Caco-2 (cell line): Measurements from ENCODE around the gene CMSS1. TPM values are rescaled to one million over a fixed set of nuclear protein-coding genes. Genes with fewer than 3 reads are reported as not detected.

Experiments
- BruUV-seq: library from RNA; stranded (reverse); fragments of 400-500 nt; replicated peaks from 2 replicates; lab custom pipeline; 2021; lab: Mats Ljungman, UMichigan
- CTCF ChIA-PET: fragments of 300-600 bp; sonication (Branson Sonifier 250); formaldehyde crosslinking; loops from one replicate; lab custom pipeline; 2022; ENCODE audit warnings: antibody characterized with exemption; lab: Charles Lee
- POLR2A ChIA-PET: fragments of 300-600 bp; sonication (Branson Sonifier 250); formaldehyde crosslinking; loops from one replicate; lab custom pipeline; 2022; ENCODE audit warnings: antibody characterized with exemption; lab: Charles Lee
- DNase-seq, 2 experiments: peaks; one replicate each; pipeline versions ENCODE4 v3.0.0 to v3.0.0-alpha.2; 2020 to 2022
- H3K27me3 ChIP-seq: replicated peaks from 2 replicates; pipeline ENCODE4 v1.6.0; 2011; ENCODE audit warnings: low read length; ENCODE audit not compliant: control insufficient read depth, insufficient read depth
- H3K36me3 ChIP-seq: 2 replicates; pipeline ENCODE4 v1.5.1; 2011; ENCODE audit warnings: low read length; ENCODE audit not compliant: control insufficient read depth, insufficient read depth
- H3K4me1 ChIP-seq: fragments of 250-450 bp; sonication (Bioruptor Pico); 2 replicates; pipeline ENCODE4 v1.5.1; 2020; ENCODE audit warnings: mild to moderate bottlenecking
- H3K4me3 ChIP-seq: 2 replicates; pipeline ENCODE4 v1.5.1; 2011; ENCODE audit warnings: low read depth, mild to moderate bottlenecking, control low read depth, low read length
- H3K9me3 ChIP-seq: fragments of 250-450 bp; sonication (Bioruptor Pico); 2 replicates; pipeline ENCODE4 v1.5.1; 2020; ENCODE audit warnings: mild to moderate bottlenecking, moderate library complexity
- H3K27ac Mint-ChIP-seq: one replicate; pipeline ENCODE4 v1.8.0; 2022; ENCODE audit warnings: mixed read lengths; ENCODE audit not compliant: unreplicated experiment
- H3K27me3 Mint-ChIP-seq: one replicate; pipeline ENCODE4 v1.8.0; 2022; ENCODE audit warnings: mixed read lengths; ENCODE audit not compliant: insufficient read depth, unreplicated experiment
- H3K36me3 Mint-ChIP-seq: one replicate; pipeline ENCODE4 v1.8.0; 2022; ENCODE audit warnings: mild to moderate bottlenecking, mixed read lengths; ENCODE audit not compliant: insufficient read depth, unreplicated experiment
- H3K4me1 Mint-ChIP-seq: one replicate; pipeline ENCODE4 v1.8.0; 2022; ENCODE audit warnings: low read depth, mixed read lengths; ENCODE audit not compliant: unreplicated experiment
- H3K4me3 Mint-ChIP-seq: one replicate; pipeline ENCODE4 v1.8.0; 2022; ENCODE audit warnings: mild to moderate bottlenecking, moderate library complexity, mixed read lengths; ENCODE audit not compliant: unreplicated experiment
- H3K9me3 Mint-ChIP-seq: one replicate; pipeline ENCODE4 v1.8.0; 2022; ENCODE audit warnings: mixed read lengths; ENCODE audit not compliant: unreplicated experiment
- CTCF ChIP-seq, 2 experiments: fragments of 200-600 bp in 1 of 2; IDR thresholded peaks; 1 replicate in 1 of 2; 2 replicates in 1 of 2; pipeline versions ENCODE4 v1.5.1 to v1.8.0; 2011 to 2022; ENCODE audit warnings: antibody characterized with exemption in 1 of 2, control low read depth in 1 of 2, inconsistent platforms in 1 of 2, low read depth in 1 of 2, low read length in 1 of 2, mild to moderate bottlenecking in 1 of 2, moderate library complexity in 1 of 2; ENCODE audit not compliant: insufficient read depth in 1 of 2, severe bottlenecking in 1 of 2, unreplicated experiment in 1 of 2
- intact Hi-C: fragments of 100-400 bp; cut with micrococcal nuclease; formaldehyde crosslinking; loops from one replicate; pipeline ENCODE4 v1.10.0; 2022; ENCODE audit not compliant: unreplicated experiment
- total RNA-seq: library from RNA; stranded (reverse); gene quantifications from 2 replicates; pipeline ENCODE4 v1.2.3, GENCODE V29; 2022

CMSS1 gene
- total RNA-seq, 1 experiment from 2014 or later, result 54.4 TPM

- no peaks in the 10 kb centered on the region for H3K27me3 Mint-ChIP-seq
- H3K4me3 Mint-ChIP-seq, result no peak overlapping the region
- H3K36me3 Mint-ChIP-seq, result peaks cover 74% of the 10 kb centered on the region
- no TSS peak for BruUV-seq
- intact Hi-C loops, result no loop called here
- POLR2A ChIA-PET, result no interaction called here
- Histone ChIP-seq H3K4me1 (peaks cover 8% of the 10 kb centered on the region), H3K27me3 (no peaks in the 10 kb centered on the region), H3K9me3 (no peaks in the 10 kb centered on the region), H3K36me3 (peaks cover 3% of the 10 kb centered on the region), H3K4me3 (no peak overlapping the region)
- no peak for DNase-seq
- no peak for TF ChIP-seq CTCF (IDR thresholded peaks at IDR 0.05; ENCODE audit: insufficient read depth in 1 of 2, low read depth in 1 of 2, low read length in 1 of 2, severe bottlenecking in 1 of 2, unreplicated experiment in 1 of 2)
- H3K4me1 Mint-ChIP-seq, result peaks cover 15% of the 10 kb centered on the region
- peaks cover 9% of the 10 kb centered on the region for H3K9me3 Mint-ChIP-seq
- H3K27ac Mint-ChIP-seq, result no peak overlapping the region
- CTCF ChIA-PET, result no interaction called here
Observed at GRCh38 chr3:99866261-99866761, 48.6 kb downstream of the CMSS1 start.

- no peak for DNase-seq
- peaks cover 22% of the 10 kb centered on the region for H3K4me1 Mint-ChIP-seq
- no peak for TF ChIP-seq CTCF (IDR thresholded peaks at IDR 0.05; ENCODE audit: insufficient read depth in 1 of 2, low read depth in 1 of 2, low read length in 1 of 2, severe bottlenecking in 1 of 2, unreplicated experiment in 1 of 2)
- no peak overlapping the region for H3K27ac Mint-ChIP-seq
- H3K36me3 Mint-ChIP-seq, result peaks cover 75% of the 10 kb centered on the region
- Histone ChIP-seq H3K4me3 (no peak overlapping the region), H3K9me3 (no peaks in the 10 kb centered on the region), H3K4me1 (peaks cover 22% of the 10 kb centered on the region), H3K27me3 (no peaks in the 10 kb centered on the region), H3K36me3 (peaks cover 1% of the 10 kb centered on the region)
- no TSS peak for BruUV-seq
- CTCF ChIA-PET, result no interaction called here
- H3K4me3 Mint-ChIP-seq, result no peak overlapping the region
- no peaks in the 10 kb centered on the region for H3K27me3 Mint-ChIP-seq
- POLR2A ChIA-PET, result no interaction called here
- H3K9me3 Mint-ChIP-seq, result peaks cover 9% of the 10 kb centered on the region
- intact Hi-C loops, result no loop called here
Observed at GRCh38 chr3:99867594-99868310, 50.1 kb downstream of the CMSS1 start.

- Mint-ChIP-seq H3K4me1 (peaks cover 22% of the 10 kb centered on the region), H3K27me3 (no peaks in the 10 kb centered on the region), H3K4me3 (no peak overlapping the region), H3K9me3 (peaks cover 8% of the 10 kb centered on the region), H3K36me3 (peaks cover 73% of the 10 kb centered on the region), H3K27ac (no peak overlapping the region)
- no peak for DNase-seq
- Histone ChIP-seq H3K4me3 (no peak overlapping the region), H3K27me3 (no peaks in the 10 kb centered on the region), H3K9me3 (no peaks in the 10 kb centered on the region), H3K4me1 (peaks cover 27% of the 10 kb centered on the region), H3K36me3 (peaks cover 1% of the 10 kb centered on the region)
- ChIA-PET POLR2A (no interaction called here), CTCF (no interaction called here)
- no TSS peak for BruUV-seq
- no peak for TF ChIP-seq CTCF (IDR thresholded peaks at IDR 0.05; ENCODE audit: insufficient read depth in 1 of 2, low read depth in 1 of 2, low read length in 1 of 2, severe bottlenecking in 1 of 2, unreplicated experiment in 1 of 2)
- intact Hi-C loops, result no loop called here
Observed at GRCh38 chr3:99868311-99868646, 50.6 kb downstream of the CMSS1 start.
